ENCODE data around the gene LYST. TPM values are rescaled to one million over a fixed set of nuclear protein-coding genes. Genes with fewer than 3 reads are reported as not detected.

LYST gene, protein sequence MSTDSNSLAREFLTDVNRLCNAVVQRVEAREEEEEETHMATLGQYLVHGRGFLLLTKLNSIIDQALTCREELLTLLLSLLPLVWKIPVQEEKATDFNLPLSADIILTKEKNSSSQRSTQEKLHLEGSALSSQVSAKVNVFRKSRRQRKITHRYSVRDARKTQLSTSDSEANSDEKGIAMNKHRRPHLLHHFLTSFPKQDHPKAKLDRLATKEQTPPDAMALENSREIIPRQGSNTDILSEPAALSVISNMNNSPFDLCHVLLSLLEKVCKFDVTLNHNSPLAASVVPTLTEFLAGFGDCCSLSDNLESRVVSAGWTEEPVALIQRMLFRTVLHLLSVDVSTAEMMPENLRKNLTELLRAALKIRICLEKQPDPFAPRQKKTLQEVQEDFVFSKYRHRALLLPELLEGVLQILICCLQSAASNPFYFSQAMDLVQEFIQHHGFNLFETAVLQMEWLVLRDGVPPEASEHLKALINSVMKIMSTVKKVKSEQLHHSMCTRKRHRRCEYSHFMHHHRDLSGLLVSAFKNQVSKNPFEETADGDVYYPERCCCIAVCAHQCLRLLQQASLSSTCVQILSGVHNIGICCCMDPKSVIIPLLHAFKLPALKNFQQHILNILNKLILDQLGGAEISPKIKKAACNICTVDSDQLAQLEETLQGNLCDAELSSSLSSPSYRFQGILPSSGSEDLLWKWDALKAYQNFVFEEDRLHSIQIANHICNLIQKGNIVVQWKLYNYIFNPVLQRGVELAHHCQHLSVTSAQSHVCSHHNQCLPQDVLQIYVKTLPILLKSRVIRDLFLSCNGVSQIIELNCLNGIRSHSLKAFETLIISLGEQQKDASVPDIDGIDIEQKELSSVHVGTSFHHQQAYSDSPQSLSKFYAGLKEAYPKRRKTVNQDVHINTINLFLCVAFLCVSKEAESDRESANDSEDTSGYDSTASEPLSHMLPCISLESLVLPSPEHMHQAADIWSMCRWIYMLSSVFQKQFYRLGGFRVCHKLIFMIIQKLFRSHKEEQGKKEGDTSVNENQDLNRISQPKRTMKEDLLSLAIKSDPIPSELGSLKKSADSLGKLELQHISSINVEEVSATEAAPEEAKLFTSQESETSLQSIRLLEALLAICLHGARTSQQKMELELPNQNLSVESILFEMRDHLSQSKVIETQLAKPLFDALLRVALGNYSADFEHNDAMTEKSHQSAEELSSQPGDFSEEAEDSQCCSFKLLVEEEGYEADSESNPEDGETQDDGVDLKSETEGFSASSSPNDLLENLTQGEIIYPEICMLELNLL (N-terminal part only)
- total RNA-seq (2012; rRNA removed) (7.2 and 8.3 TPM in 2 replicates), polyA plus RNA-seq (2012; rRNA removed) (2.2 TPM in 2 replicates), Bru-seq, nascent RNA (percentile 60 among the genes with signal in this experiment), BruChase-seq, experiment 1, labeled RNA remaining after a 6-hour chase (percentile 60 among the genes with signal in this experiment), BruChase-seq, experiment 2, labeled RNA remaining after a 2-hour chase (percentile 67 among the genes with signal in this experiment)
- polyA plus RNA-seq (2012; cell fraction: cytosol; rRNA removed), result 0.53 and 0.82 TPM in 2 replicates
- 0.97 and 7.2 TPM in 2 replicates for polyA plus RNA-seq (2012; cell fraction: nucleus; rRNA removed; ENCODE audit: low replicate concordance)
- long read RNA-seq, partial matches to known transcripts, result 5 of 7 reads
- long read RNA-seq, other reads (novel, unspliced or antisense), result 2 of 7 reads

DNA sequence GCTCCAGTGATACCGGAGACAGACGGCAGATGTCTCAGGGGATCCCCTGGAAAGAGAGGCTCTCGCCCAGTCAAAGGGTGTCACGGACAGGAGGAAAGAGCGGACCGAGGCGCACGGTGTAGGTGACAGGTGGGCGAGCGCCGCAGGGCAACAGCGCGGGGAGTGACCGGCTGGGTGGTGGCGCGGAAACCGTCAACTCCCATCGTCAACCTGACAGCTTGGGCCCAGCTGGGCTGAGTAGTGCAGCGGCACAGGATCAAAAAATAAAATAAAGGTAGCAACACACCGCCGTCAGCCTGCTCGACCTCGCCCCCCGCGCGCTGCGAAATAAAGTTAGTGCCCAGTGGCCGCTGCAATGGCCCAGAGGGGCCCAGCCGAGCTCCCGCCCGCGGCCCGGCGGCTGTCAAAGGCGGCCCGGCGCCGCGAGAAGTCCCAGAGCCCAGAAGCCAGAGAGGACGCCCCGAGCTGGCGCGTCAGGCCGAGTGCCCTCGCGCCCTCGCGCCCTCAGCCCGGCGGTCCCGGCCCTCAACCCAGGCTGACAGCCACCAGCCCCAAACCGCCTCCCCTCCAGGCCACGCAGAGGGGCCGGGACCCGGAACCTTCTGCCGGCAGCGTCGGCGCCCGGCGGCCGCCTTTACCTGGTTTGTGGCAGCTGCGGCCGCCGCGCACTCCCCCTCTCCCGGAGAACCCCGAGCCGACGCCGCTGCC is at the start of gene LYST:
TSS of gene LYST (minus strand) at position 702 of the 708 bp plus-strand sequence. CDS start 36,489 bp downstream, outside the sequence.
- no peaks in the 10 kb centered on the region for H3K36me3 ChIP-seq (ENCODE audit: control insufficient read depth, insufficient read depth, low read length)
- WGBS, 2 experiments (ENCODE audit: extremely low coverage in 2 of 2, insufficient read length in 1 of 2), result 0% methylated on average over 40 of the region's 71 CpGs; no CpG with 5 or more reads in 1 of the 2 experiments
- no peaks in the 10 kb centered on the region for H3K27me3 ChIP-seq (ENCODE audit: control insufficient read depth, insufficient read depth, low read length)
- peak within 1 kb of the TSS; percentile 93 to 99 for H4K8ac ChIP-seq (ENCODE audit: low read depth in 2 of 2, low read length in 2 of 2)
- H3K9me3 ChIP-seq (ENCODE audit: control insufficient read depth, insufficient read depth, low read length), result no peaks in the 10 kb centered on the region
- H3K4ac ChIP-seq (ENCODE audit: low read depth, low read length), result peak within 1 kb of the TSS; percentile 94
- peak within 1 kb of the TSS; percentile 92 for H3K4me3 ChIP-seq (ENCODE audit: insufficient read depth, low read depth, low read length)
- H2BK15ac ChIP-seq (ENCODE audit: low read depth, low read length), result peak within 1 kb of the TSS; percentile 68; the same call in 1 of the 3 replicates
- peak within 1 kb of the TSS; percentile 63; the same call in 1 of the 2 replicates for H3K56ac ChIP-seq (ENCODE audit: extremely low read depth, insufficient read depth, low read length)
- TF ChIP-seq SMC3 (IDR thresholded peaks at IDR 0.05; ENCODE audit: low read depth, low read length) (peak; percentile 72), RAD21 (IDR thresholded peaks at IDR 0.05; ENCODE audit: low read length) (peak; percentile 59), CHD1 (IDR thresholded peaks at IDR 0.05; ENCODE audit: low read depth, low read length) (0 out of 2 replicates have a peak, but pooled peaks have one; percentile 58), NFE2L2 (IDR thresholded peaks at IDR 0.05; ENCODE audit: low read depth, low read length) (no peak), RFX5 (IDR thresholded peaks at IDR 0.05; ENCODE audit: low read depth, low read length) (no peak), POLR2A (IDR thresholded peaks at IDR 0.05; ENCODE audit: low read depth, low read length) (no peak; the same call in 1 of the 2 replicates), RCOR1 (IDR thresholded peaks at IDR 0.05; ENCODE audit: insufficient replicate concordance, low read length) (no peak)
- TF ChIP-seq, protein P1, sequence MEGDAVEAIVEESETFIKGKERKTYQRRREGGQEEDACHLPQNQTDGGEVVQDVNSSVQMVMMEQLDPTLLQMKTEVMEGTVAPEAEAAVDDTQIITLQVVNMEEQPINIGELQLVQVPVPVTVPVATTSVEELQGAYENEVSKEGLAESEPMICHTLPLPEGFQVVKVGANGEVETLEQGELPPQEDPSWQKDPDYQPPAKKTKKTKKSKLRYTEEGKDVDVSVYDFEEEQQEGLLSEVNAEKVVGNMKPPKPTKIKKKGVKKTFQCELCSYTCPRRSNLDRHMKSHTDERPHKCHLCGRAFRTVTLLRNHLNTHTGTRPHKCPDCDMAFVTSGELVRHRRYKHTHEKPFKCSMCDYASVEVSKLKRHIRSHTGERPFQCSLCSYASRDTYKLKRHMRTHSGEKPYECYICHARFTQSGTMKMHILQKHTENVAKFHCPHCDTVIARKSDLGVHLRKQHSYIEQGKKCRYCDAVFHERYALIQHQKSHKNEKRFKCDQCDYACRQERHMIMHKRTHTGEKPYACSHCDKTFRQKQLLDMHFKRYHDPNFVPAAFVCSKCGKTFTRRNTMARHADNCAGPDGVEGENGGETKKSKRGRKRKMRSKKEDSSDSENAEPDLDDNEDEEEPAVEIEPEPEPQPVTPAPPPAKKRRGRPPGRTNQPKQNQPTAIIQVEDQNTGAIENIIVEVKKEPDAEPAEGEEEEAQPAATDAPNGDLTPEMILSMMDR (conservative IDR thresholded peaks at IDR 0.05; ENCODE audit: low read depth, low read length), result peak; percentile 52
- peak within 1 kb of the TSS; percentile 86 for H3K27ac ChIP-seq (ENCODE audit: insufficient read depth, low read length)
- ATAC-seq (ENCODE audit: low read depth) (peak; percentile 53), DNase-seq (peak; percentile 52)
- peaks cover 5% of the 10 kb centered on the region; the same call in 1 of the 2 replicates for H3K4me1 ChIP-seq (ENCODE audit: control insufficient read depth, insufficient read depth, low read length)
- H2BK120ac ChIP-seq (ENCODE audit: low read depth, low read length), result peak within 1 kb of the TSS; percentile 66
- no TSS peak for BruUV-seq (replicated peaks)
- H4K20me1 ChIP-seq (ENCODE audit: insufficient read depth, low read length), result no peaks in the 10 kb centered on the region; the same call in 1 of the 2 replicates
- 0 out of 2 replicates have a peak within 1 kb of the TSS, but pooled peaks have one; percentile 40 for H2AK5ac ChIP-seq (ENCODE audit: low read depth, low read length)
- peak within 1 kb of the TSS; percentile 92 for H4K5ac ChIP-seq (ENCODE audit: low read depth, low read length)
- peak within 1 kb of the TSS; percentile 97 for H3K14ac ChIP-seq (replicated peaks; ENCODE audit: low read depth, low read length)
- H3K9ac ChIP-seq (ENCODE audit: low read depth, low read length), result peak within 1 kb of the TSS; percentile 93
- peaks cover 16 to 35% of the 10 kb centered on the region in 2 experiments for H3K79me1 ChIP-seq (ENCODE audit: low read depth in 1 of 2, low read length in 2 of 2)
- H3K18ac ChIP-seq (ENCODE audit: low read depth, low read length), result peak within 1 kb of the TSS; percentile 75
- no peak within 1 kb of the TSS for H2BK20ac ChIP-seq (ENCODE audit: low read depth, low read length)
- intact Hi-C loops (cut with micrococcal nuclease), result loop anchor here (1.0 to 2.0 kb wide), 2 partner anchors 105 to 198 kb away; partner anchors contain the start of gene NID1
- peak within 1 kb of the TSS; percentile 96 for H4K91ac ChIP-seq (ENCODE audit: insufficient read depth, low read depth, low read length)
- POLR2A ChIA-PET (ENCODE audit: unreplicated experiment), result interaction anchor here (1.0 to 1.5 kb wide), 2 partner anchors 51 to 105 kb away, joined by 3 to 5 read pairs; no protein-coding TSS in a partner anchor
- dilution Hi-C loops (cut with HindIII; ENCODE audit: low sequenced_read_pairs, unreplicated experiment), result no loop called here
- peaks cover 6% of the 10 kb centered on the region; the same call in 1 of the 2 replicates for H3K9me1 ChIP-seq (ENCODE audit: insufficient read depth, low read length)
- H3K23ac ChIP-seq (ENCODE audit: low read depth, low read length), result peak within 1 kb of the TSS; percentile 78
- H3K4me2 ChIP-seq (ENCODE audit: low read depth, low read length), result peak within 1 kb of the TSS; percentile 91
- CTCF ChIA-PET, result interaction anchor here (0.6 to 2.2 kb wide), 7 partner anchors 10 to 361 kb away, joined by 3 to 27 read pairs (median 4); no protein-coding TSS in a partner anchor
- peak within 1 kb of the TSS; percentile 90 for H2BK5ac ChIP-seq (ENCODE audit: low read depth, low read length, poor library complexity, severe bottlenecking)
- peak within 1 kb of the TSS; percentile 99 for H2AFZ ChIP-seq (replicated peaks; ENCODE audit: low read length, poor library complexity)
- H2AK9ac ChIP-seq (replicated peaks; ENCODE audit: low read depth, low read length, poor library complexity), result peak within 1 kb of the TSS; percentile 71
- in situ Hi-C loops (cut with MboI; ENCODE audit: low sequenced_read_pairs), result no loop called here

Measured in IMR-90 (cell line).